A549 treated with GW870086 at 1 μM for 4 hours (cell line): ENCODE results near the gene EID3. TPM values are rescaled to one million over a fixed set of nuclear protein-coding genes. Genes with fewer than 3 reads are reported as not detected.

Experiments used
- total RNA-seq: library from RNA; stranded (reverse); fragments of 200-300 nt; extraction: Qiagen RNA extraction; gene quantifications from 5 replicates; pipeline ENCODE4 v1.2.3, GENCODE V29; 2022; ENCODE audit warnings: low read depth

Gene EID3
- 5.4 to 7.3 TPM (median 7.1 TPM) in 5 replicates for total RNA-seq

GRCh38 chr12:104303538-104304151 lies at the start of gene EID3:
Gene EID3 (plus strand): TSS chr12:104303739. CDS start chr12:104303935, 196 bp downstream.

Other genes with a start within 250 kb of the EID3 start
- gene HCFC2, start 239.2 kb upstream of the EID3 start, total RNA-seq, result 3.1 to 5.6 TPM (median 4.5 TPM) in 5 replicates
- 19.1 to 27.5 TPM (median 26.3 TPM) in 5 replicates for gene NFYB, start 165.5 kb upstream of the EID3 start, total RNA-seq
- 763 to 977 TPM (median 906 TPM) in 5 replicates for gene TXNRD1, start 88.0 kb upstream of the EID3 start, total RNA-seq
- gene CHST11, start 153.2 kb downstream of the EID3 start, total RNA-seq, result 16.1 to 24.1 TPM (median 21.7 TPM) in 5 replicates